Upper lobe of left lung (tissue), 4 donors: ENCODE results near the gene NUP210.

ENCODE experiments used
- POLR2A ChIP-seq, 4 donors: fragments of 450-650 bp; IDR thresholded peaks; one replicate each; pipeline ENCODE4 v1.5.1; 2016 to 2017; ENCODE audit warnings: antibody characterized with exemption in 4 of 4, mild to moderate bottlenecking in 2 of 4
- TF ChIP-seq, protein P1 (sequence below), 6 experiments: fragments of 450-650 bp in 4 of 6; fragments of 200-600 bp in 2 of 6; sonication (generic) in 2 of 6; IDR thresholded peaks; one replicate each; pipeline ENCODE4 v1.5.1; 2016 to 2019; ENCODE audit warnings: antibody characterized with exemption in 6 of 6

- TF ChIP-seq, protein P1, sequence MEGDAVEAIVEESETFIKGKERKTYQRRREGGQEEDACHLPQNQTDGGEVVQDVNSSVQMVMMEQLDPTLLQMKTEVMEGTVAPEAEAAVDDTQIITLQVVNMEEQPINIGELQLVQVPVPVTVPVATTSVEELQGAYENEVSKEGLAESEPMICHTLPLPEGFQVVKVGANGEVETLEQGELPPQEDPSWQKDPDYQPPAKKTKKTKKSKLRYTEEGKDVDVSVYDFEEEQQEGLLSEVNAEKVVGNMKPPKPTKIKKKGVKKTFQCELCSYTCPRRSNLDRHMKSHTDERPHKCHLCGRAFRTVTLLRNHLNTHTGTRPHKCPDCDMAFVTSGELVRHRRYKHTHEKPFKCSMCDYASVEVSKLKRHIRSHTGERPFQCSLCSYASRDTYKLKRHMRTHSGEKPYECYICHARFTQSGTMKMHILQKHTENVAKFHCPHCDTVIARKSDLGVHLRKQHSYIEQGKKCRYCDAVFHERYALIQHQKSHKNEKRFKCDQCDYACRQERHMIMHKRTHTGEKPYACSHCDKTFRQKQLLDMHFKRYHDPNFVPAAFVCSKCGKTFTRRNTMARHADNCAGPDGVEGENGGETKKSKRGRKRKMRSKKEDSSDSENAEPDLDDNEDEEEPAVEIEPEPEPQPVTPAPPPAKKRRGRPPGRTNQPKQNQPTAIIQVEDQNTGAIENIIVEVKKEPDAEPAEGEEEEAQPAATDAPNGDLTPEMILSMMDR (IDR thresholded peaks at IDR 0.05), result no peak
- no peak for TF ChIP-seq POLR2A (IDR thresholded peaks at IDR 0.05)
Measured at GRCh38 chr3:13400114-13400673, 19.9 kb downstream of the NUP210 start.
